ENCODE results near the gene CATSPERD.
"Not testable (repeated sequence)": the region's sequence is repeated elsewhere in the genome, so short reads cannot be mapped to it uniquely, and the experiment has no call there.

CATSPERD gene

GRCh38 chr19:5686326-5686646, 34.2 kb upstream of the CATSPERD start:
- no peak for DNase-seq

GRCh38 chr19:5686647-5687359, 33.6 kb upstream of the CATSPERD start:
- DNase-seq: peak; percentile 84

GRCh38 chr19:5687360-5688198, 32.9 kb upstream of the CATSPERD start:
- no peak for DNase-seq

GRCh38 chr19:5688262-5688881, 32.1 kb upstream of the CATSPERD start:
- not testable (repeated sequence) for DNase-seq

DNA sequence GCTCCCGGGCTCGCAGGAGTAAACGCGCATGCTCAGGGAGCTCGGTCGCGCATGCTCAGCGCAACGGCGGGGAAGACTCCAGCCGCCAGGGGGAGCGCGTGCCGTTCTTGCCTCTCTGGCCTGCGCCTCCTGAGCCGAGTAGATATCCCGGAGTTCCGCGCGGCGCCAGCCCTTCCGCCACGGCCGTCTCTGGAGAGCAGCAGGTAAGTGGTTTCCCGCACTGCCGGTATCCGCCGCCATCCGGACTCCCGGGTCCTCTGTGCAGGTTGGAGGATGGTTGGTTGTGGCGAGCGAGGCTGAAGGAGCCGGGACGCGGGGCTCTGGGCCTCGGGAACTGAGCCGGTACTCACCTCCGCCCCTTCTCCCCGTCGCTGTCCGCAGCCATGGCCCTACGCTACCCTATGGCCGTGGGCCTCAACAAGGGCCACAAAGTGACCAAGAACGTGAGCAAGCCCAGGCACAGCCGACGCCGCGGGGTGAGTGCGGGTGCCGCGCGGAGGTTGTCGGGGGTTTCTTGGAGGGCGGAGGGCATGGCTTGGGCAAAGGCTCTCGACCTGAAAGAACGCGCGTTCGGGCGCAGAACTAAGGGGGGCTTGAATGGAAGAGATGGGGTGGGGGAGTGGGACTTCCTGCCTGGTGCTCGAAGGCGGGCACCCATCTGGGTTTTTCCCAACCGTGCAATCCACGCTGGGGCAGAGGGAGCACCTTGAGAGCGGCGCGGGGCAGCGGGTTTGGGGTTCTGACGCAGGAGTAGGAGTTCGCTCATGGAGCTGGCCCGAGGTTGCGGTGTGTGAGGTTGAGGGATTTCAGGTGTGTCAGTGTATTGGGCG, 30.1 kb upstream of the CATSPERD start, which contains the start of gene RPL36:
Gene RPL36 (plus strand): TSS at position 171 of the 830 bp plus-strand sequence. CDS start 213 bp downstream, at position 384.
- peak; percentile 81 for DNase-seq

- no peak for DNase-seq
Observed at GRCh38 chr19:5690955-5691821, 29.2 kb upstream of the CATSPERD start.

- DNase-seq: no peak
Observed at GRCh38 chr19:5691822-5692722, 28.4 kb upstream of the CATSPERD start.

- no peak for DNase-seq
Observed at GRCh38 chr19:5692723-5693194, 27.7 kb upstream of the CATSPERD start.

GRCh38 chr19:5693195-5694166, 27.0 kb upstream of the CATSPERD start:
- no peak for DNase-seq

- DNase-seq: no peak
Observed at GRCh38 chr19:5694167-5694955, 26.1 kb upstream of the CATSPERD start.

DNA sequence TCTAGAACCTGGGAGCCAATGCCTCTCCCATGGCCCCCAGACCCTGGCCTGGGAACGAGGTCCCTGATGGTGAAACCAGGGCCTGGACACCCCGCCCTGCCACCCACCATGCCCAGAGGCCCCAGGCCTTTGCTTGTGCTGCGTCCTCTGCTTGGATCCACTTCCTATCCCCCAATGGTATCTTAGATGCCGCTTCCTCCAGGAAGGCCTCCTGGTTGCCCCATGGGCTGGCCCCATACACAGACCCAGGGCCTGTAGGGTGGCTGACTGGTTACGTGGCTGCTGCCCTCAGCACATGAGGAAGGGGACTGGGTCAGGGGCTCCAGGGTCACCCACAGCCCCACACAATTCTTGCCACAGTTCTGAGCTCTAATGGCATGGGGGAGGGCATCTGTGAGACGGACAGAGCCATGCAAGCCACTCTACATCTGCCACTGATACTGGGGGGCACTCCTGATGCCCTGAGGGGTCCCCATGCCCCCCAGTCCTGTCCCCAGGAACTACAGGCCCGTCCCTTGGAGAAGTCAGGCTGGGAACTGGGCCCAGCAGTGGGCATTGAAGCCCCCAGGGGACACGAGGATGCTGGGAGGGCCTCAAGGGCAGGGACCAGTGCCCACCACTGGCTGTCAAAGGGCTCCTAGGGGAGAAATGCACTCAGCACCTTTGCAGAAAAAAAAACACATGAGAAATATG, 25.3 kb upstream of the CATSPERD start:
- no peak for DNase-seq

DNA sequence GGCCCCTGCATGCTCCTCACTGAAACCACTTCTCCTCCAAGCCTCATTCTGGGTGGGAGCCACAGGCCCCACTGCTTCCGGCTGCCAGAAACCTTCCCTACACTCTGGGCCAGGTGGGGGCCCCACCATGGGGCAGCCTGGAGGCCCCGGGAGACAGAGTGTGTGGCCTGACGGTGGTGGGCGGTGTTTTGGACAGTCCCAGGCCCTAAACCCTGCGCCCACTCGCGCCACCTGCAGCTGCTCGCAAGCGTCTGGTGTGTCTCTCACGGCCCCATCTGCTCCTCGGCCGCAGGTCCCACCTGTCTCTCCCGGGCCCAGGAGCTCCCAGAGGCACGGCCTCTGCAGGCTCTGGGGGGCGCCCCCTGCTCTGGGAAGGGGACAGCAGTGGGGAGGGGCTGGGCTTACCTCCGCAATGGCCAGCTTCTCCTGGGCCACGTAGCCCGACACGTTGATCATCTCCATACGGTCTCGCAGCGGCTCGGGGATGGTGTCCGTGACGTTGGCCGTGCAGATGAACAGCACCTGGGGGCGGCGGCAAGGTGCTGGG, 24.7 kb upstream of the CATSPERD start:
- no peak for DNase-seq

- no peak for DNase-seq
Observed at GRCh38 chr19:5696196-5697021, 24.0 kb upstream of the CATSPERD start.

GRCh38 chr19:5697022-5697889, 23.2 kb upstream of the CATSPERD start:
- no peak for DNase-seq

DNA sequence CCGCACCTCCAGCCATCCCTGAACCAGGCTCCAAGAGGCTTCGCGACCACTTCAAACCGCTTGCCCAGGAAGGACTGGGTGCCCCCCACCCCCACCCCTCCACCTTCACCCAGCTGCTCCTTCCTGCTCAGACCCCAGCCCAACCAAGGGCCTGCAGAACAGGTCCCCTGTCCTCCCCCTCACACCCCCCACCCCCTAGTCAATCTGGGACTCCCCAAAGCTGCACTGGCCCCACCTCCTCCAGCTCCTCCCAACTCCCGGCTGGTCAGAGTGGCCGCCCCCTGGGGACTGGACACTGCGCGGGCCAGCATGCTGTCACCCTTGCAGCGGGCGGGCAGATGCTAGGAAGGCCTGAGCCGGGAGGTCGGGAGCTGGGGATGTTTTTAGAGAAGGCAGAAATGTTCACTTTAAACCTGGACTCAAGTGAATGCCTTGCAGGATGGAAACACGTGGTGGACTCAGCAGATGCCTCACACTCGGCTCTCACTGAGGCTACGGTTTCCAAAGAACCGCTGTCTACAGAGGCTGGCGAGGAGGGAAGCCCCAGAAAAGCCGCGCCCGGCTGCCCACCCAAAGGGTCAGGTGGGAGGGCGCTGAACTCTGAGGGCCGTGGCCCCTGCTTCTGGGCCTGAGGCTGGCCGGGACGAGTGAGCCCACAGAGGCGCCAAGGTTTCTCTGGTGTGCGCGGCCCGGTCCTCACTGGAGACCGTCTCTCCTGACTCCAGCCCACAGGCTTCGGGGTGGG, 22.4 kb upstream of the CATSPERD start:
- DNase-seq: no peak

Data from amniotic stem cell (primary cell).